Adrenal gland (tissue), 5 donors: ENCODE data around the gene RSPH6A.

ENCODE experiments used
- CTCF ChIP-seq, 6 experiments: fragments of 450-650 bp in 4 of 6; fragments of 200-600 bp in 2 of 6; sonication (generic) in 1 of 6; IDR thresholded peaks; 1 replicate in 5 of 6; 2 replicates in 1 of 6; pipeline versions ENCODE4 v1.5.1 to v1.8.0; 2016 to 2021; ENCODE audit warnings: antibody characterized with exemption in 6 of 6, mild to moderate bottlenecking in 2 of 6, moderate library complexity in 1 of 6
- POLR2A ChIP-seq, 2 donors: fragments of 450-650 bp; IDR thresholded peaks; one replicate each; pipeline ENCODE4 v1.6.1; 2017; ENCODE audit warnings: antibody characterized with exemption in 2 of 2, mild to moderate bottlenecking in 2 of 2, moderate library complexity in 1 of 2
- donor health status: DM: no; HTN: no; CAD: no.

- TF ChIP-seq CTCF (IDR thresholded peaks at IDR 0.05) (no peak), POLR2A (IDR thresholded peaks at IDR 0.05) (no peak)
These were observed 41.7 kb downstream of the RSPH6A start for GRCh38 chr19:45773384-45773783.
